Measurements from ENCODE around the gene KCNQ5.

KCNQ5 gene

GRCh38 chr6:72911463-72912155 lies 289.7 kb downstream of the KCNQ5 start:
- no peak for DNase-seq (ENCODE audit: low spot score)

DNA sequence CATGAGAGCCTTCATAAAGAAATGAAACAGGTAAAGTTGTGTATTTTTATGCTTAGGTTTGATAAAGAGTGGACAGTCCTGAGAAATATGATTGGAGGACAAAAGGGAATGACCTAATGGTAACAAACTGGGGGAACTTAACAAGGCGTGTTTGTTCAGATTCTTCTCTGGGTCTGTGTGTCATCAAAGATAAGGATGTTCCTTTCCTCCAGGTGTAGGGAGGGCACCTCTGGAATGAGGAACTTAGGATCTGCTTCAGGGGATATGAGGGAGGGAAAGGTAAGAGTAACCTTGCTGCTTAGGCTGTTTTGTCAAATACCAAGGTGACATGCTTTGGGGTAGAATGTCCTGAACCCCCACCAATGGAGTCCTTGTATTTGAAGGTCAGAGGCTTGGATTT lies 291.9 kb downstream of the KCNQ5 start:
- DNase-seq (ENCODE audit: low spot score), result no peak

DNA sequence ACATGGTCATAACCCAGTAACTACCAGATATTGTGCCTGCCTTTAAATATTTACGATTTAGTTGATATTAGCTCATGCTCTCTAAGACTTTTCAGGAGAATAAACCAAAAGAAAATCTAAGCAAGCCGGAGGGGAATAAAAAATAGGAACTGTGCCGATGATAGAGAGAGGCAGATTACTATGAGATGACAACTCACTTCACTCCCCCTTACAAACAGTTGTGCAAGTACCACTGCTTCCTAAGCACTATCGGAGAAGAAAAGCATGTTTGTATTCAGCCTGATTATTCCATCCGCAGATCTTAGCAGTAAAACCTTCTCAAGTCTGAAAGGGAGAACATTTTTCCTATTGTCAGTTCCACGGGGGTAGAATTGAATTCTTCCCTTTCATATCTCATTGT lies 294.4 kb downstream of the KCNQ5 start:
- no peak for DNase-seq (ENCODE audit: low spot score)

GRCh38 chr6:72916906-72917305 lies 295.0 kb downstream of the KCNQ5 start:
- no peak for DNase-seq (ENCODE audit: low spot score)

- DNase-seq (ENCODE audit: low spot score), result no peak
These were observed 300.5 kb downstream of the KCNQ5 start for GRCh38 chr6:72922401-72922800.

DNA sequence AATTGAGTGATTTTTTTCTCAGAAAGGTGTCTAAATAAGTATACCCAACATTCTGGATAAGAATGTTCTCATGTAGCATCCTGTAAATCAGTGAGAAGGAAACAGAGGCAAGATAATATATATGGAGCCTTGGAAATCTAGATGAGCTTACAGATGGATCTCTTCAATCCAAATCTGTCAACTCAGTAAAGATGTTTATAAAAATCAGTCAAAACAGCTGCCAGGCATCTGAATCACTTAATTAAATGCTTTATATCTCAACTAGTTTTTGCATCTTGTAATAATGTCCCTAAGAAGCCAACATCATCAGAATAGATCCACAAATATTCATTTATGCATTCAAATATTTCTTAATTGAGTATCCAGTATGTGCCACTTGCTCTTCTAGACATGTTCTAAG lies 303.3 kb downstream of the KCNQ5 start:
- DNase-seq (ENCODE audit: low spot score), result no peak

DNA sequence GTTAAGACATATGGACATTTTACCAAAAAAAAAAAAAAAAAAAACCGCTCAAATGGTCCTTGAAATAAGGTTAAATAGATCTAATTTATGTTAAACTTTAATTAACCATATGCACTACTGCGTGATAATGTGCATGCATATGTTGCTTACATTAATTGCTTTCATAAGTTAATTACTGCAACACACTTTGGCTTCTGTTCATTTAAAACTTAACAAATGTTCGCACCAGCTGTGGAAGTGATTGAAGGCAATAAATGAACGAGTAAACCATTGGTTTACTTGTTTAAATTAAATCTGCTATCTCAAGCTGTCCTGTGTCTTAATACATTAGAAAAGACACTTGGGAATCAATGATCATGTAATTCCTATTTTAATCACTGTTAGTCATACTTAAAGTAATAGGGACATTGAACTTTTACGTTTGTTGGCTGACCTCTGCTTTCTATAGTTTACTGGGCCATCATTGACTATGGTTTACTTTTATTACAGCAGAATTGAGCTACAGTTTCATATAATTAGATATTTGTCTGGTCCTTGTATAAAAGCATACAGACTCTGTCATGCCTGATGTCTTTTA lies 308.8 kb downstream of the KCNQ5 start:
- DNase-seq (ENCODE audit: low spot score), result no peak

- DNase-seq (ENCODE audit: low spot score), result no peak
These were observed 309.5 kb downstream of the KCNQ5 start for GRCh38 chr6:72931325-72931887.

- DNase-seq (ENCODE audit: low spot score), result no peak
These were observed 311.4 kb downstream of the KCNQ5 start for GRCh38 chr6:72933233-72933632.

DNA sequence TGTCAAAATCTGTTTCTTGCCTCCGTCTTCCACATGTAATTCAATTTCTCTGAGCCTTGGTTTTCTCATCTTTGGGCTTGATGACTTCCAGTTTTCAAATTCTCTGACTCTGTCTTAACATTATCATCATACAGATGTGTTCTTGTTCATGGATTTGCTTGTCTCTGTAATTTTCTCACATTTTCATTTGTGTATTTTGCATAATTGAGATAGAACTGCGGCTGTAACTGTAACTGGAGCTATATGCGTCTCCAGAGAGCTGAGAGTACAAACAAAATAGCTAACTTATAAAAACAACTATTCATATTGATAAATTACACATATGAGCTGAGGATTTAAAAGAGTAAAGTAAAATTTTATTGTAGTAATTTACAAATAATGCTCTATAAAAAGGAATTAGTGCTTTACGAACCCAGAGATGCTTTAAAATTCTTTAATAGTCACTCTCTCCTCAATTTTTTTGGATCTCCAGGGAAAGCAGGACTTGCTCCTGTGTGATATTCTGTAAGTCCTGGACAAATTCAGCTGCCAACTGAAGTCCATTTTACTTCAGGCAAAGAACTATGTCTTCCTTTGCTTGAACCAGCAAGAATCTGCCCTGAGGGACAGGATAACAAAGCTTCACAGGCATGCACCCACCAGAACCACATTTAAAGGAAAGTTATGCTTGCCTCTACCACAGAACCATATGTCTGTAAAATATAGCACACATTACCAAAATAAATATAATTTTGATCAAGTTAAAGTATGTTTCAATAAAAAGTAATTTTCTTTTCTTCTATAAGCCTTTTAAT lies 315.1 kb downstream of the KCNQ5 start:
- DNase-seq (ENCODE audit: low spot score), result no peak

DNA sequence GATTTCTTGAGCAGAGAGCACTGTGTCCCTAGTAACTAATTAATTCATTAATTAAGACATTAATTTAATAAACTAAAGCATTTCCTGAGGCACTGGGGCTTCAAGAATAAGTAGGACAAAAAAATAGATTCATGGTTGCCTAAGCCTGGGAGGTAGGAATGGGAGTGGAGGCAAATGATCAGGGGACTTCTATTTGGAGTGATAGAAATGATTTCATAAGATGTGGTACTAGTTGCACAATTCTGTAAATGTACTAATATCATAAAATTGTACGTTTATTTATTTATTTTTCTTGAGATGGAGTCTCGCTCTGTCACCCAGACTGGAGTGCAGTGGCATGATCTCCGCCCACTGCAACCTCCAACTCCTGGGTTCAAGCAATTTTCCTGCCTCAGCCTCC lies 316.2 kb downstream of the KCNQ5 start:
- DNase-seq (ENCODE audit: low spot score), result no peak

GRCh38 chr6:72939004-72939403 lies 317.1 kb downstream of the KCNQ5 start:
- DNase-seq (ENCODE audit: low spot score), result no peak

DNA sequence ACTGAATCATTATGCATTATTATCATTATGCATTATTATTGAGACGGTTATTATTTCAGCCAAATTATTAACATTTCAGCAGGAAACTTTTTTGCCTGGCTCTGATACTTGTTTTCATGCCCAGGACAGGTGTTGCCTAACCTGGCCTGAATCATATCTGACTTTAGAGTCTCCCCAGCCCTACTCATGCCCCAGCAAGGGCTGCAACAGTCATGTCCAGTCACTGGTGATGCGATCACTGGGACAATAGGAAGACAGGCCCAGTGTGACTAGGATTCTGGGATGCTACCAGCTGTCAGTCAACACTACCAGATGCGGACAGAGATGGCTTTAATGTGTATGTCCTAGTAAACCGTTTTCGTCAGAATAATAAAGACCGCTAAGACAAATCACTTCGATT lies 318.4 kb downstream of the KCNQ5 start:
- no peak for DNase-seq (ENCODE audit: low spot score)

DNA sequence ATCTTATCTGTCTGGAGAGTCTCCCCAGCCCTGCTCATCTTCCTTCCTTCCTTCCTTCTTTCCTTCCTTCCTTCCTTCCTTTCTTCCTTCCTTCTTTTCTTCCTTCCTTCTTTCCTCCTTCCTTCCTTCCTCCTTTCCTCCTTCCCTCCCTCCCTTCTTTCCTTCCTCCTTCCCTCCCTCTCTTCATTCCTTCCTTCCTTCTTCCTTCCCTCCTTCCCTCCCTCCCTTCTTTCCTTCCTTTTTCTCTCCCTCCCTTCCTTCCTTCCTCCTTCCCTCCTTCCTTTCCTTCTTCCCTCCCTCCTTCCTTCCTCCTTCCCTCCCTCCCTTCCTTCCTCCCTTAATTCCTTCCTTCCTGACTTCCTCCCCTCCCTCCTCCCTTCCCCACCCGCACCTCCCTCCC lies 319.4 kb downstream of the KCNQ5 start:
- no peak for DNase-seq (ENCODE audit: low spot score)

GRCh38 chr6:72941751-72942150 lies 319.9 kb downstream of the KCNQ5 start:
- no peak for DNase-seq (ENCODE audit: low spot score)

- no peak for DNase-seq (ENCODE audit: low spot score)
These were observed 321.8 kb downstream of the KCNQ5 start for GRCh38 chr6:72943699-72944098.

- DNase-seq (ENCODE audit: low spot score), result no peak
These were observed 322.8 kb downstream of the KCNQ5 start for GRCh38 chr6:72944660-72945059.

DNA sequence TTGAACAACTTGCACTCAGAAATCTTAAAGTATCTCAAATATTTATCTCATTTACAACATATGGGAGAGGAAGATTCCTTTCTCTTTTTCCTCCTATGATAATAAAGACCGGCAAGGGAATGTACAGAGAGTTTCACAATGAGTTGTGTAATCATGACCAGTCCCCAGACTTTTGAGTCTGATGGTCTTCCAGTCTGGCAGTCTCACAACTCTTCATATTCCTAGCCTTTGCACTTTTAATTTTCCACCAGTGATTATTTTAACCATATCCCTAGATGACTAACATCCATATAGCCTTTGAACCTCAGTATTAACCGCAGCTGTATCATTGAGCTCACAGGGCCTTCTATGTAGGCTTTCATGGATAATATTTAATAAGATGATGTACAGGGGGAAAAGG lies 324.9 kb downstream of the KCNQ5 start:
- DNase-seq (ENCODE audit: low spot score), result no peak

DNA sequence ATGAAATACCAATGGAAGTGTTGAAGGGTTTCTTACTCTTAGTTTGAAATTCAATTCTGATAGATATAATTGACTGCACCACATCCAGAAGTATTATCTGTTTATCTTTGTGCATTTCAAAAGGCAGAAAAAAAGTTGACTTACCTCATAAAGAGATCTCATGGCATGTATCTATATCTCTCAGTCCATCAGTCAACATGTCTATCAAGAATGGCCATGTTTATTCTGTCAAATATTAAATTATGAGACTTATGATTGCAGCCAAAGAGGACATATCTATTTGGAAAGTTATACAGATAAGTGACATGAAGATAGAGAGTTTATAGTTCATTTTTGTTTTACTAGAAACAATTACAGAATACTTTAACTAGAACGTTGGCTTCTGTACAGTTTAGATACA lies 325.7 kb downstream of the KCNQ5 start:
- DNase-seq (ENCODE audit: low spot score), result no peak

DNA sequence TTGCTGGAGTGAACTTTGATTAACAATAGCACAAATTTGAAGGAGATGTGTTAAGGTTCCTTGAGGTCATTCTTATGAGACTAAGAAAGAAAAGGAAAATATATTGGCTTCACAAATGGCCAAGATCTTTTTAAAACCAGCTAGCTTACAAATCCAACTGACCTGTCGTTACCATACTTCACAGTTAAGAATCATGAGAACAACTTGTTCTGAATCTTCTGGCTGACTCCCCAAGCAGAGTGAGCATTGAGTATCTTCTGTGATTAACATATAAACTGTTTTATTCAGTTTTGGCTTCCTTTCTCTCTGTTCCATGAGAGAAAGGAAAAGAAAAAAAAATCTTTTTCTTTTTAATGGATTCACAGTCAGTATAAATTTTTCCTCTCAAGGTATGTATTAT lies 326.3 kb downstream of the KCNQ5 start:
- no peak for DNase-seq (ENCODE audit: low spot score)

DNA sequence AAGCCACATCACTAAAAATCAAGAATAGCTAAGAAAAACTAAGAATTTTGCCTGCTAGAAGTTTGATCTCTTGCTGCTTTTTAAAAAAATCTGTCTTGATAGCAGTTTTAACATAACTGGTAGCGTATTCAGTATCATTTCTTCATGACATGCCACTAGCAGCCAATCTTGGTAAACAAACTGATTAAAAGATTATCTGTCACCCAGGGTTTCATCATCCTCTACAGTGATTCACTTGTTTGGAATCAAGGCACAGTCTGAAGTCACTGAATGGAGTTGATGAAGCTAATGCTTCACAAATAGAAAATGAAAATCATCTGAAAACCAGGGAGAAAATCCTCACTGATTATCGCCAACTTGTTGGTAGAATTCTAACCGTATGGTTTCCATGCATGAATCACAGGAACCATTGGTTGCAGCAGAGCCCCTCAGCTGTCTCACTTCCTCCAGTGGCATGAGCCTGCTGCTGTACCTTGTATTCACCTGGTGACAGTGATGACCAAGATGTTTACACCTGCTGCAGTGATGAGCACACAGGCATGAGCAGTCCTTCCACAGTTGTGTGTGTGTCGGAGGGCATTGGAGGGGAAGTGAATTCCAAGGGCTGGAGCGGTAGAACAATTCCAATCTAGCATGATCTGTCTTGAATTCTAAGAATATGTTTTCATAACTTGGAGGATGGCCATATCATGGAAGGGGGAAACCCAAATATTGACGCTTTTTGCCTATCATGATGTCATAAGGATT lies 328.4 kb downstream of the KCNQ5 start:
- peak; percentile 54 for DNase-seq (ENCODE audit: low spot score)
